Small intestine (tissue), 16 donors: ENCODE data around the gene TENT5C. TPM values are rescaled to one million over a fixed set of nuclear protein-coding genes. Genes with fewer than 3 reads are reported as not detected.
"Not testable (repeated sequence)": the region's sequence is repeated elsewhere in the genome, so short reads cannot be mapped to it uniquely, and the experiment has no call there.

Source experiments
- DNase-seq, 2 donors: peaks; one replicate each; pipeline versions ENCODE4 v3.0.0 to v3.0.0-alpha.2; 2013
- FAIRE-seq: peaks from 2 replicates; lab custom pipeline; 2012; peaks lifted over from hg19 to GRCh38; lab: Jason Lieb, UNC
- H3K27ac ChIP-seq, 3 donors: one replicate each; pipeline ENCODE4 v1.5.1; 2013; ENCODE audit warnings: low read length in 2 of 3, mild to moderate bottlenecking in 2 of 3, control low read depth in 1 of 3, inconsistent platforms in 1 of 3, low read depth in 1 of 3, moderate library complexity in 1 of 3
- H3K27me3 ChIP-seq, 3 donors: one replicate each; pipeline ENCODE4 v1.6.1; 2013; ENCODE audit warnings: low read length in 3 of 3, inconsistent platforms in 1 of 3; ENCODE audit not compliant: control insufficient read depth in 3 of 3, insufficient read depth in 3 of 3
- H3K36me3 ChIP-seq, 3 donors: one replicate each; pipeline ENCODE4 v1.6.1; 2013; ENCODE audit warnings: low read length in 3 of 3, inconsistent platforms in 1 of 3, low read depth in 1 of 3, mild to moderate bottlenecking in 1 of 3, moderate library complexity in 1 of 3; ENCODE audit not compliant: control insufficient read depth in 3 of 3, insufficient read depth in 2 of 3
- H3K4me1 ChIP-seq, 3 donors: one replicate each; pipeline ENCODE4 v1.6.1; 2013; ENCODE audit warnings: low read length in 2 of 3, inconsistent platforms in 1 of 3, low read depth in 1 of 3, mild to moderate bottlenecking in 1 of 3, moderate library complexity in 1 of 3; ENCODE audit not compliant: control insufficient read depth in 3 of 3, insufficient read depth in 2 of 3
- H3K4me3 ChIP-seq, 3 donors: one replicate each; pipeline ENCODE4 v1.5.1; 2013; ENCODE audit warnings: low read length in 3 of 3, control low read depth in 1 of 3, inconsistent platforms in 1 of 3, low read depth in 1 of 3, mild to moderate bottlenecking in 1 of 3, moderate library complexity in 1 of 3
- H3K9me3 ChIP-seq, 2 donors: one replicate each; pipeline ENCODE4 v1.6.1; 2013; ENCODE audit warnings: low read depth in 1 of 2, low read length in 1 of 2; ENCODE audit not compliant: control insufficient read depth in 2 of 2, insufficient read depth in 1 of 2
- WGBS, 3 donors: extraction: QIAGEN DNeasy Blood & Tissue Kit; methylation state at CpG; one replicate each; pipeline ENCODE4 v1.1.7; 2013; 5-methylcytosine and 5-hydroxymethylcytosine counted together
- long read RNA-seq, 10 donors: transcript quantifications; one replicate each; lab custom pipeline, GENCODE V29; 2026
- polyA plus RNA-seq, 4 donors: library from polyadenylated mRNA; stranded (reverse) in 3 of 4; unstranded in 1 of 4; fragments of 200-250 nt in 3 of 4; fragments of 120-200 nt in 1 of 4; gene quantifications; one replicate each; pipeline versions ENCODE4 v1.2.1 to v1.2.3, GENCODE V29; 2013
- donor health status: healthy with polysubstance abuse.
- donor health status: control.
- donor health status: control.
- donor health status: Bipolar disorder and iron deficiency.
- donor health status: healthy.

TENT5C gene
- polyA plus RNA-seq, result 10 to 100 TPM in 1 of 4 donors, 1 to 10 TPM in 3; 2.2 to 13.5 (median 3.9) TPM
- long read RNA-seq, donor 1, result 0 reads
- long read RNA-seq, donor 2, full-length matches to known transcripts, result 1 of 1 reads
- long read RNA-seq, donor 2, partial matches to known transcripts, result 0 of 1 reads
- long read RNA-seq, donor 2, other reads (novel, unspliced or antisense), result 0 of 1 reads
- long read RNA-seq, donor 3, full-length matches to known transcripts, result 4 of 4 reads
- long read RNA-seq, donor 3, partial matches to known transcripts, result 0 of 4 reads
- long read RNA-seq, donor 3, other reads (novel, unspliced or antisense), result 0 of 4 reads
- long read RNA-seq, donor 4, full-length matches to known transcripts, result 1 of 1 reads
- long read RNA-seq, donor 4, partial matches to known transcripts, result 0 of 1 reads
- long read RNA-seq, donor 4, other reads (novel, unspliced or antisense), result 0 of 1 reads
- long read RNA-seq, donor 5, result 0 reads
- long read RNA-seq, donor 6, full-length matches to known transcripts, result 4 of 4 reads
- long read RNA-seq, donor 6, partial matches to known transcripts, result 0 of 4 reads
- long read RNA-seq, donor 6, other reads (novel, unspliced or antisense), result 0 of 4 reads
- long read RNA-seq, donor 7, result 0 reads
- long read RNA-seq, donor 8, result 0 reads
- long read RNA-seq, donor 9, full-length matches to known transcripts, result 1 of 1 reads
- long read RNA-seq, donor 9, partial matches to known transcripts, result 0 of 1 reads
- long read RNA-seq, donor 9, other reads (novel, unspliced or antisense), result 0 of 1 reads
- long read RNA-seq, donor 10, full-length matches to known transcripts, result 6 of 6 reads
- long read RNA-seq, donor 10, partial matches to known transcripts, result 0 of 6 reads
- long read RNA-seq, donor 10, other reads (novel, unspliced or antisense), result 0 of 6 reads

- H3K36me3 ChIP-seq, result no peaks in the 10 kb centered on the region
- no peaks in the 10 kb centered on the region for H3K9me3 ChIP-seq
- 0 to 1% (median 1%) methylated on average over 60 to 79 of the region's 79 CpGs for WGBS, 3 donors
- peak within 1 kb of the TSS; percentile 78 to 85 (median 82) for H3K27ac ChIP-seq
- FAIRE-seq, result no peak
- DNase-seq, result peak; percentile 98 to 99
- H3K27me3 ChIP-seq, result peaks cover 0 to 11% (median 0%) of the 10 kb centered on the region in 3 donors
- H3K4me3 ChIP-seq, result peak within 1 kb of the TSS; percentile 72 to 94 (median 87)
- H3K4me1 ChIP-seq, result peaks cover 0 to 4% (median 2%) of the 10 kb centered on the region in 3 donors
These were observed at the start of gene TENT5C for GRCh38 chr1:117605774-117606648. TENT5C (plus strand) TSS chr1:117606048; CDS start chr1:117622869, 16,821 bp downstream.

- FAIRE-seq (no peak), DNase-seq (no peak)
- Histone ChIP-seq H3K36me3 (no peaks in the 10 kb centered on the region), H3K9me3 (peaks cover 0 to 8% of the 10 kb centered on the region in 2 donors), H3K27me3 (no peaks in the 10 kb centered on the region), H3K27ac (no peak overlapping the region), H3K4me1 (no peaks in the 10 kb centered on the region), H3K4me3 (no peak overlapping the region)
These were observed 49.5 kb upstream of the TENT5C start for GRCh38 chr1:117556341-117556740.

- Histone ChIP-seq H3K27ac (no peak overlapping the region), H3K4me1 (no peaks in the 10 kb centered on the region), H3K27me3 (no peaks in the 10 kb centered on the region), H3K4me3 (no peak overlapping the region), H3K9me3 (peaks cover 0 to 8% of the 10 kb centered on the region in 2 donors), H3K36me3 (no peaks in the 10 kb centered on the region)
- no peak for DNase-seq
- FAIRE-seq, result no peak
These were observed 48.9 kb upstream of the TENT5C start for GRCh38 chr1:117556976-117557375.

GRCh38 chr1:117558451-117558850, 47.4 kb upstream of the TENT5C start:
- DNase-seq, H3K4me3 ChIP-seq, H3K27ac ChIP-seq, FAIRE-seq, H3K9me3 ChIP-seq, H3K4me1 ChIP-seq, H3K36me3 ChIP-seq, H3K27me3 ChIP-seq: not testable (repeated sequence)

- no peaks in the 10 kb centered on the region for H3K27me3 ChIP-seq
- H3K4me3 ChIP-seq, result no peak overlapping the region
- peaks cover 0 to 6% (median 0%) of the 10 kb centered on the region in 3 donors for H3K4me1 ChIP-seq
- WGBS, 3 donors, result 89 to 93% (median 92%) methylated on average over 3 of the region's 3 CpGs
- H3K9me3 ChIP-seq, result peaks cover 0 to 8% of the 10 kb centered on the region in 2 donors
- DNase-seq (no peak), FAIRE-seq (no peak)
- H3K27ac ChIP-seq, result no peak overlapping the region
- no peaks in the 10 kb centered on the region for H3K36me3 ChIP-seq
These were observed 46.7 kb upstream of the TENT5C start for GRCh38 chr1:117559139-117559538.

- H3K27me3 ChIP-seq, result no peaks in the 10 kb centered on the region
- no peak overlapping the region for H3K4me3 ChIP-seq
- peaks cover 0 to 6% (median 0%) of the 10 kb centered on the region in 3 donors for H3K4me1 ChIP-seq
- FAIRE-seq, result no peak
- peaks cover 0 to 8% of the 10 kb centered on the region in 2 donors for H3K9me3 ChIP-seq
- H3K27ac ChIP-seq, result no peak overlapping the region
- H3K36me3 ChIP-seq, result no peaks in the 10 kb centered on the region
- 78 to 83% (median 79%) methylated on average over 3 of the region's 3 CpGs for WGBS, 3 donors
- no peak for DNase-seq
These were observed 45.9 kb upstream of the TENT5C start for GRCh38 chr1:117559985-117560384.

GRCh38 chr1:117561071-117561470, 44.8 kb upstream of the TENT5C start:
- Histone ChIP-seq H3K36me3 (no peaks in the 10 kb centered on the region), H3K27ac (no peak overlapping the region), H3K4me3 (no peak overlapping the region), H3K27me3 (no peaks in the 10 kb centered on the region), H3K4me1 (peaks cover 0 to 6% (median 0%) of the 10 kb centered on the region in 3 donors), H3K9me3 (peaks cover 0 to 8% of the 10 kb centered on the region in 2 donors)
- FAIRE-seq (no peak), DNase-seq (no peak)
- WGBS, 3 donors, result 93 to 100% (median 94%) methylated on average over 2 of the region's 2 CpGs

- DNase-seq (no peak), FAIRE-seq (no peak)
- Histone ChIP-seq H3K36me3 (no peaks in the 10 kb centered on the region), H3K27me3 (no peaks in the 10 kb centered on the region), H3K4me1 (peaks cover 0 to 6% (median 0%) of the 10 kb centered on the region in 3 donors), H3K4me3 (no peak overlapping the region), H3K27ac (no peak overlapping the region), H3K9me3 (peaks cover 0 to 8% of the 10 kb centered on the region in 2 donors)
- 92 to 97% (median 94%) methylated on average over 2 of the region's 2 CpGs for WGBS, 3 donors
These were observed 44.3 kb upstream of the TENT5C start for GRCh38 chr1:117561551-117561950.
